GM21576 (cell line): ENCODE measurements around the gene KRT222.

Experiments used
- ATAC-seq: cut with Tn5 transposase; IDR thresholded peaks from one replicate; pipeline ENCODE4 v1.9.1; 2021; ENCODE audit warnings: mild to moderate bottlenecking, moderate library complexity; ENCODE audit not compliant: unreplicated experiment

Gene KRT222

DNA sequence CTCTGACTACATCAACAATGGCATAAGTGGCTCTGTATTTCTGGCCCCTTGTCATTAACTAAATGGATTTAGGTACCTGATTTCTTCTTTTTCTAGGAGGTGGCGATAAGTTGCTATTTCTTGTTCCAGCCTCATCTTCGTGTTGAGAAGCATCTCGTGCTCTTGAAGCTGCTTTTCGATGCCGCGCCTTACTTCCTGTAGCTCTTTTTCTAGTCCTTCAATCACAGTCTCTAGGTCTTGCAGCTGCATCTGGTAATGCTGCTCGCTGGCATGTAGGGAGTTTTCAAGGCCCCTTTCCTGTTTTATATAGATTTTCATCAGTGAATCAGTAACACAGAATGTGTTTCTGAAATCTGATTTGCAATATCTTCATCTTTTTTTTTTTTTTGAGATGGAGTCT lies 5.1 kb downstream of the KRT222 start:
- ATAC-seq = no peak

DNA sequence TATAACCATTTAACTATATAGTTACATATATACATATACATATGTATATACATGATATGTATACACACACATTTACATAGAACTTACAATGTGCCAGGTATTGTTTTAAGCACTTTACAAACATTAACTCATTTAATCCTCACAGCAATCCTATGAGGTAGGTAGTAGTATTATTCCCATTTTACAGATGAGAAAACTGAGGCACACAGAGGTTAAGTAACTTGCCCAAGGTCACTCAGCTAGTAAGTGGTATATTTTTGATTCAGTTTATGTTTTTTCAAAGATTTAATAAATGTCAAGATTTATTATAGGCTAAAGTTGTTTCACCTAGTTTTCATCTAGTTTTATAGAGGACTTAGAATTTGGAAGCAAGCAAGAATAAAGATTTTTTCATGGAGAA lies 6.6 kb downstream of the KRT222 start:
- ATAC-seq = no peak

DNA sequence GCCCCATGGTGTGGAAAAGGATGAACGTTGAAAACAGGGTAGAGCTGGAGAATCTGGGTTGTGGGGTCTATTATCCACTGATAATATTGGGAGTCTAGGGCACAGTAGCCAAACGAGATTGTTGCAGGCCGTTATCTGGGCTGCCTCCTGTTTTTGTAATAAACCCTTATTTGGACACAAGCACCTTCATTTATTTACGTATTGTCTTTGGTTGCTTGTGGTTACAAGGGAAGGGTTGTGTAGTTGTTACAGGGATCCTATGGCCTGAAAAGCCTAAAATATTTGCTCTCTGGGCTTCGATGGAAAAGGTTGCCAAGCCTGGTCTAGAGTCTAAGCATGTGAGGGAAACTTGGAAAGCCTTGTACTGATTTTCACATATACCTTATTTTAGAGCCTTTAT lies 13.0 kb downstream of the KRT222 start:
- ATAC-seq = no peak

- ATAC-seq = peak; percentile 33
Measured at GRCh38 chr17:40648384-40648968, 16.5 kb downstream of the KRT222 start.

- ATAC-seq = peak; percentile 55
Measured at GRCh38 chr17:40647624-40648383, 17.2 kb downstream of the KRT222 start, which contains the start of gene SMARCE1. Gene SMARCE1 (minus strand): TSS chr17:40647818. CDS start chr17:40645802, 2,016 bp downstream.

DNA sequence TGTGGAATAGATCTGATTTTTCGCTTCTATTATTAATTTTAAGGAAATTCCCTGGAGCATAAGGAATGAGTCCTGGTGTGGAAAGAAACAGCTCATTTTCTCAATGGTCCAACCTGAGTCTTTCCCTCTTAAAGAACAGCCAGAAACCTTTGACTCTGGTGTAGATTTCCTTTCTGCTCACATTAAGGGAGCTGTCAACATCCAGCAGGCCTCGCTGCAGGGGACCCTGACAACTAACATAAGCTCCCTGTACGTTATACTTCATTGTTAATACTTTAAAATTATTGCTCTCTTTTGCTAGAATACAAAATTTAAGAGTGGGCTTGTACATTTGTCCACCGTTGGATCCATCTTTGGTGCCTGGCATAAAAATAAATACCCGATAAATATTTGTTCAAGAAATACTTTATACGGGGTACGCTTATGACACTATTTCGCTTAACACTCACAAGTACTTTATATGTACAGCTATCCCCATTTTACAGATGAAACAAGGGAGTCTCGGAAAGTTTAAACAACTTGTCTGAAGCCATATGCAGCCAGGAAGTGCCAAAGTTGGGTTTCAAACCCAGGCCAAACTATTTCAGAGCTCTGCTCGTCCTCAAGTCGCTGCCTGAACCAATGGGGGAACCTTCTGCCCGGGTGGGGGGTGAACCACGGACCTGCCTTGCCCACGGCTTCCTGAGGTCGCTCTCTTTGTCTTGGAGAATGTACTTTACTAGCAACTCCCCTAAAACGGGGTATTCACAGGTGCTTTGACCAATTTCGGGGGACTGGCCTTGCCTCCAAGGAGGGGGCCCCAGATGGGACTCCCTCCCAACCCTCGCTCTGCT lies 18.0 kb downstream of the KRT222 start:
- ATAC-seq = peak; percentile 44

- ATAC-seq = no peak
Measured at GRCh38 chr17:40645943-40646342, 19.0 kb downstream of the KRT222 start.

GRCh38 chr17:40645291-40645690 lies 19.7 kb downstream of the KRT222 start:
- ATAC-seq = no peak

DNA sequence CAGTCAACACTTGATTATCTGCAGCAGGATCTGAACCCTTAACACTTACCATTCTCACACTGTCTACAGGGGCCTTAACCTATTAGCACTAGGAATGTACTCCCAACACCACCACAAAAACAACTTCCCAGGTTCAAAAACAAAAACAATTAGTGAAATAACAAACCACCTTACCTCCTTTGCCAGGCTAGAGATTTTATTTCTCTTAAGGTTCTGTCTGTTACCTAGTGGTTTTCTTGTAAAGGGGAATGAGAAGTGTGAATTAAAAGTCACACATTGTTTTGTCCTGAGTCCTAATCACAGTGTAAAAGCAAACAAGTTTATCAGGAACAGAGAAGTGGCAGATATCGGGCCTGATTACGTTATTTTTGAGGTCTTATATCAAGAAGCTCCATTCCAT lies 27.0 kb downstream of the KRT222 start:
- ATAC-seq = no peak

DNA sequence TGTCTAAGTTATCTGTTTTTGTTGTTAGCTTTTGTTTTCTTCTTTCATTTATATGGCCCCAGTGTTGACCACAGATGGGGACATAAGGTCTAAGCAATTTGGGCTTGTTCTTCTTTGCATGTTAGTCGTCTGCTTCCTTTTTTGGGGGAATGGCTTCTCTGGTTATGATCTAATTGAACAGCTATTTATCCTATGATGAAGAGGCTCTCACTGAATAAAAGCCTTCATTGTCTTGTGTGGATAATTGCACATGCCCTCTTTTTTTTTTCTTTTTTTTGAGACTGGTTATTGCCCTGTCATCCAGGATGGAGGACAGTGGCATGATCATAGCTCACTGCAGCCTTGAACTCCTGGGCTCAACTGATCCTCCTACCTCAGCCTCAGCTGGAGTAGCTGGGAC lies 31.1 kb downstream of the KRT222 start:
- no peak for ATAC-seq

DNA sequence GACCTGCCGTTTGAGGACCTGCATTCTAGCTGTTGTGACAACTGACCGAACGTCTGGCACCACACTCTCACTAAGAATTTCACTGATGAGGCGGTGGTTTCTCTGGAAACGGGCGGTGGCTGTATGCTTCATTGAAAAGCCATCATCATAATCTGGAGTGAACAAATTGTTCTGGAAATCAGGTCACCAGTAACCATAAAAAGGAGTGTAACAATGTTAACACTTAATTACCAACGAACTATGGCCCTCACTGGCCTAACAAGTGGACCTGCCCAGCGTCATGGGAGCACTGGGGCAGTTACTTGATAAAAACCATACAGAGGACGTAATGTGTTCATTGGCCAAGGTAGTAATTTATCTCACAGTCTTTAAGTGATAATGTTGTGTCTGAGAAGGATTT lies 32.8 kb downstream of the KRT222 start:
- ATAC-seq = no peak

- no peak for ATAC-seq
Measured at GRCh38 chr17:40629842-40630241, 35.1 kb downstream of the KRT222 start.

- no peak for ATAC-seq
Measured at GRCh38 chr17:40625311-40625710, 39.7 kb downstream of the KRT222 start.

GRCh38 chr17:40623419-40624210 lies 41.4 kb downstream of the KRT222 start:
- ATAC-seq = no peak

- ATAC-seq = no peak
Measured at GRCh38 chr17:40622509-40622928, 42.5 kb downstream of the KRT222 start.

GRCh38 chr17:40621578-40621977 lies 43.4 kb downstream of the KRT222 start:
- no peak for ATAC-seq

GRCh38 chr17:40621019-40621418 lies 44.0 kb downstream of the KRT222 start:
- no peak for ATAC-seq

DNA sequence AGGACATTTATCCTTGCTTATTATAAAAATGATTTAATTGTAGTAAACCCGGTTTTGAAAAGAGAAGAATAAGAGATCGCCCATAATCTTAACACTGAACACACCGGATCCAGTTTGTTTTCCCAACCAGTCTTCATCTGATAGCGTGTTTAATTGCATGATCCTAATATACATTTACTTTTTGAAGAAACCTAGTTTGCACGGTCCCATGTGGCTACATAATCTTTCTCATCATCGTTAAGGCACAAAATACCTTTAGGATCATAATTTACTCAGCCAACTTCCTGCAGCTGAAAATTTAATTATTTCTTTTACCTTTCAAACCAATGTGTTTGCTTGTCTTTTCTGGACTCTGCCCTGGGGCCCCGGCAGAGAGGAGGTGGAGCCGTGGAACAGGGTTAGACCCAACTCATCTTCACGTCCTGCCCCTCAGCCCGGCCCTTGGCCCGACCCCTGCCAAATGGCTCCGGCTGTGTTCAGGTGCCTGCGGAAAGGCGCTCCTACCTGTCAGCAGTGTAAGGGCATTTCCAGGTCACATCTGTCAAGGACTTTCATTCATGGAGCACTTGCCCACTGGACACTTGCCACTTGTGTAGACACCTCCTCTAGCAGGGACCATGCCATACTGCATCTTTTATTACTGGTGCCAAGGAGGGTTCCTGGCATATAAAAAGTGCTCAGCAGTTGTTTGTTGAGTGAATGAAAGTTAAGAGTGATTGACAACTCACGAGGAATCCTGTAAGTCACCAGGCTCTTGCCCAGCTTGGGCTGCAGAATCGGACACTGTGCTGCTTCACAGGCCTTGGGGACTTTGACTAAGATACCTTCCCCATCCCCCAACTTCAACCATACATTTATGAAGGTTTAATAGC lies 46.0 kb downstream of the KRT222 start:
- ATAC-seq = no peak

DNA sequence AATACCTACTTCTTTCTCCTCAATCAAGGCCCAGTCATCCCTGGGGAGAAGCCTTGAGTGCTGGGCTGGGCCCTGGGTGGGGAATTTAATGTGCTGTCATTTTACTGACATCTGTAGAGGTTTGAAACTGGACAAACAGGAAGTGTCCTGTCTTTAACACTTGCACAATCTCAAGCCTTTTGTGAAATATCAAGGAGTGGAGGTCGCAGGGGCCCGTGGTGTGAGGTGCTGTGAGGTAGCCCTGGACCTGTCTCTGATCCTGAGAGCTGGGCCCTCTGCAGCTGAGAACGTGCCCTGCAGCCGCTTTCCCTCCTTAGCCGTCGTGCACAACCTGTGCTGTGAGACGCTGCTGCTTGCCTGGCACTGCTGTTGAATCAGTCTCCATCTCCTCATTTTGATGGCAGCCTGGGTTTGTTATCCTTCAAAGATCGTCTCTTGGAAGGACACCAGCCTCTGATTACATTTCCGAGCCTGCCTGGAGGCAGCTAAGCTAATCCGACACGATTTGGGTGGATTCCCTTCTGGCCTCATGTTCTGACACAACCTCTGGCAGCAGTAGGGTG lies 47.2 kb downstream of the KRT222 start:
- no peak for ATAC-seq

- ATAC-seq = no peak
Measured at GRCh38 chr17:40616592-40616991, 48.4 kb downstream of the KRT222 start.
